Measurements from ENCODE around the gene RECQL5. TPM values are rescaled to one million over a fixed set of nuclear protein-coding genes. Genes with fewer than 3 reads are reported as not detected.

Gene RECQL5
- total RNA-seq, 1 experiment from 2014 or later: 40.0 TPM

GRCh38 chr17:75694536-75694935 is 27.6 kb upstream of the RECQL5 start:
- Histone ChIP-seq H4K5ac (ENCODE audit: insufficient read length, low read depth, low read length) (no peak overlapping the region), H2BK20ac (ENCODE audit: low read depth, low read length, poor library complexity, severe bottlenecking) (no peak overlapping the region), H3K4me1 (ENCODE audit: insufficient read depth, low read length) (no peaks in the 10 kb centered on the region), H3K4me2 (ENCODE audit: insufficient read depth, insufficient read length, low read length) (no peak overlapping the region), H3T11ph (ENCODE audit: low read length) (no peak overlapping the region), H3K79me1 (ENCODE audit: insufficient read depth, low read depth, low read length, poor library complexity, severe bottlenecking) (no peaks in the 10 kb centered on the region), H4K20me1 (ENCODE audit: control insufficient read depth, insufficient read depth, insufficient read length) (no peaks in the 10 kb centered on the region), H3K23me2 (ENCODE audit: insufficient read length, low read depth, low read length, poor library complexity, severe bottlenecking) (no peaks in the 10 kb centered on the region), H3K9me3 (ENCODE audit: control insufficient read depth, low read depth, low read length) (no peaks in the 10 kb centered on the region), H2BK12ac (ENCODE audit: insufficient read length, low read depth, low read length) (no peak overlapping the region), H2AK5ac (ENCODE audit: insufficient read length, low read length) (no peak overlapping the region), H3K27ac (ENCODE audit: insufficient read length, low read depth, low read length) (no peak overlapping the region), H3K18ac (ENCODE audit: insufficient read length, low read depth, low read length) (no peak overlapping the region), H2AFZ (ENCODE audit: low read length) (no peak overlapping the region), H3K79me2 (ENCODE audit: insufficient read depth, low read length) (no peaks in the 10 kb centered on the region), H2BK120ac (ENCODE audit: low read depth, low read length, poor library complexity, severe bottlenecking) (no peak overlapping the region), H2BK5ac (ENCODE audit: insufficient read length, low read length) (no peak overlapping the region), H3K23ac (ENCODE audit: insufficient read length, low read depth, low read length) (no peak overlapping the region), H3K14ac (ENCODE audit: insufficient read depth, low read length) (no peak overlapping the region; the same call in 1 of the 2 replicates), H3K56ac (ENCODE audit: insufficient read length, low read depth, low read length) (no peak overlapping the region), H3K9ac (ENCODE audit: extremely low read depth, insufficient read length, low read length) (no peak overlapping the region), H4K8ac (replicated peaks; ENCODE audit: insufficient read length, low read depth, low read length) (no peak overlapping the region), H3K27me3 (ENCODE audit: insufficient read depth, low read length) (no peaks in the 10 kb centered on the region), H4K91ac (ENCODE audit: insufficient read length, low read depth, low read length) (no peak overlapping the region), H2BK15ac (ENCODE audit: low read depth, low read length) (no peak overlapping the region), H3K4ac (ENCODE audit: low read depth, low read length) (no peak overlapping the region)
- no peaks in the 10 kb centered on the region for H3K9me3 Mint-ChIP-seq
- H3K27me3 Mint-ChIP-seq (ENCODE audit: low read depth): no peaks in the 10 kb centered on the region
- DNase-seq: no peak
- peak overlapping the region in 1 of 2 experiments; percentile 25; a peak in 1 of 5 replicates for H3K4me3 Mint-ChIP-seq
- H3K36me3 Mint-ChIP-seq (ENCODE audit: insufficient read depth in 1 of 3, low read depth in 3 of 3): peaks cover 11 to 42% (median 25%) of the 10 kb centered on the region in 3 experiments
- no CpG with 5 or more reads among the region's 14 CpGs for WGBS (ENCODE audit: extremely low coverage, insufficient read length, low lambda C conversion rate)
- TF ChIP-seq CTCF (conservative IDR thresholded peaks at IDR 0.05): peak; percentile 17; the same call in 1 of the 3 replicates
- peak overlapping the region in 2 of 3 experiments; percentile 96 to 97; a peak in 4 of 7 replicates for H3K27ac Mint-ChIP-seq
- H3K4me1 Mint-ChIP-seq: peaks cover 31 to 36% of the 10 kb centered on the region in 2 experiments

Data from H9 (cell line).